ENCODE data around the gene USE1. TPM values are rescaled to one million over a fixed set of nuclear protein-coding genes. Genes with fewer than 3 reads are reported as not detected.

Gene USE1
- total and polyA plus RNA-seq, 9 of the 15 experiments (the other 6 are each of a cell fraction or from before 2014, with no cell fraction given), result 17.3 to 52.4 (median 34.0) TPM

- TF ChIP-seq FOXP4 (CRISPR knock-in tag; IDR thresholded peaks at IDR 0.05; ENCODE audit: borderline replicate concordance), result no peak
- TF ChIP-seq DLX4 (CRISPR knock-in tag; IDR thresholded peaks at IDR 0.05), result no peak
- TF ChIP-seq MTA1 (IDR thresholded peaks at IDR 0.05; ENCODE audit: borderline replicate concordance), result peak; percentile 82
- TF ChIP-seq ATF6 (CRISPR knock-in tag; IDR thresholded peaks at IDR 0.05), result no peak
- no peak for TF ChIP-seq ZBTB2 (IDR thresholded peaks at IDR 0.05)
- no peak for TF ChIP-seq IRF2 (CRISPR knock-in tag; IDR thresholded peaks at IDR 0.05)
- no peak for TF ChIP-seq ELK1 (CRISPR knock-in tag; IDR thresholded peaks at IDR 0.05)
- TF ChIP-seq RBFOX2 (IDR thresholded peaks at IDR 0.05; ENCODE audit: low read depth, low read length), result peak; percentile 69
- no peak for TF ChIP-seq ATF1 (CRISPR knock-in tag; IDR thresholded peaks at IDR 0.05)
- peak; percentile 93 for TF ChIP-seq ATF1 (tag; IDR thresholded peaks at IDR 0.05)
- no peak for TF ChIP-seq NFE2L1 (tag; IDR thresholded peaks at IDR 0.05; ENCODE audit: borderline replicate concordance, low read depth)
- TF ChIP-seq SRSF1 (IDR thresholded peaks at IDR 0.05; ENCODE audit: low read depth, low read length), result no peak
- TF ChIP-seq CHD1 (IDR thresholded peaks at IDR 0.05; ENCODE audit: low read length), result peak; percentile 37
- TF ChIP-seq ZBTB33 (CRISPR knock-in tag; IDR thresholded peaks at IDR 0.05), result no peak
- no peak for TF ChIP-seq ZBTB8A (IDR thresholded peaks at IDR 0.05; ENCODE audit: partially characterized antibody)
- no peak for TF ChIP-seq ID3 (CRISPR knock-in tag; IDR thresholded peaks at IDR 0.05)
- TF ChIP-seq ID3 (tag; IDR thresholded peaks at IDR 0.05), result no peak
- no peak for TF ChIP-seq WHSC1 (IDR thresholded peaks at IDR 0.05; ENCODE audit: low read length)
Observed at GRCh38 chr19:17266975-17267788, 52.0 kb downstream of the USE1 start, which contains the start of gene BABAM1 (continued).

All from K562 (cell line).